Tibial nerve (tissue), 4 donors: ENCODE results near the gene CFDP1. TPM values are rescaled to one million over a fixed set of nuclear protein-coding genes. Genes with fewer than 3 reads are reported as not detected.

Source experiments
- DNase-seq, 2 donors: peaks; one replicate each; pipeline ENCODE4 v3.0.0-alpha.2; 2019; ENCODE audit warnings: low spot score in 2 of 2
- H3K27ac ChIP-seq, 4 donors: fragments of 200-600 bp; sonication (generic) in 3 of 4; one replicate each; pipeline ENCODE4 v1.5.1; 2017 to 2019; ENCODE audit warnings: mild to moderate bottlenecking in 1 of 4
- H3K27me3 ChIP-seq, 2 donors: fragments of 200-600 bp; sonication (generic) in 1 of 2; one replicate each; pipeline versions ENCODE4 v1.5.1 to v1.6.0; 2017 to 2019
- H3K36me3 ChIP-seq, 3 donors: fragments of 200-600 bp; sonication (generic); one replicate each; pipeline ENCODE4 v1.5.1; 2018 to 2019
- H3K4me1 ChIP-seq, 4 donors: fragments of 200-600 bp; sonication (generic) in 3 of 4; one replicate each; pipeline ENCODE4 v1.5.1; 2017 to 2019
- H3K4me3 ChIP-seq, 4 donors: fragments of 200-600 bp; sonication (generic) in 3 of 4; one replicate each; pipeline ENCODE4 v1.5.1; 2017 to 2019; ENCODE audit warnings: mild to moderate bottlenecking in 1 of 4, moderate library complexity in 1 of 4
- H3K9me3 ChIP-seq, 4 donors: fragments of 200-600 bp; sonication (generic) in 3 of 4; one replicate each; pipeline ENCODE4 v1.5.1; 2017 to 2019
- CTCF ChIP-seq, 5 experiments: fragments of 200-600 bp in 3 of 5; fragments of 450-650 bp in 2 of 5; sonication (generic) in 3 of 5; IDR thresholded peaks; one replicate each; pipeline ENCODE4 v1.5.1; 2016 to 2019; ENCODE audit warnings: antibody characterized with exemption in 5 of 5, mild to moderate bottlenecking in 3 of 5, moderate library complexity in 2 of 5
- EP300 ChIP-seq, 2 donors: sonication (generic); formaldehyde crosslinking; IDR thresholded peaks; one replicate each; pipeline ENCODE4 v1.6.1; 2017; ENCODE audit warnings: antibody characterized with exemption in 2 of 2, mild to moderate bottlenecking in 1 of 2
- POLR2A ChIP-seq, 2 donors: fragments of 450-650 bp; IDR thresholded peaks; one replicate each; pipeline ENCODE4 v1.6.1; 2017; ENCODE audit warnings: antibody characterized with exemption in 2 of 2, mild to moderate bottlenecking in 2 of 2, moderate library complexity in 2 of 2
- whole genome bisulfite sequencing, 2 donors: methylation state at CpG; one replicate each; pipeline ENCODE4 v1.1.5; 2018; 5-methylcytosine and 5-hydroxymethylcytosine counted together
- total RNA-seq, 4 donors: library from RNA; depleted of rRNA; stranded (reverse); fragments of >200 nt; gene quantifications; one replicate each; pipeline ENCODE4 v1.1.0, GENCODE V29; 2016

CFDP1 gene
- total RNA-seq, 4 donors from 2014 or later = 35.6 to 120 (median 62.4) TPM

- DNase-seq = no peak
- no peaks in the 10 kb centered on the region for H3K27me3 ChIP-seq
- no peaks in the 10 kb centered on the region for H3K36me3 ChIP-seq
- TF ChIP-seq EP300 (IDR thresholded peaks at IDR 0.05) = no peak
- no peak for TF ChIP-seq CTCF (IDR thresholded peaks at IDR 0.05)
- no peaks in the 10 kb centered on the region for H3K9me3 ChIP-seq
- H3K4me3 ChIP-seq = no peak overlapping the region
- peaks cover 0 to 29% (median 6%) of the 10 kb centered on the region in 4 donors for H3K4me1 ChIP-seq
- no peak overlapping the region for H3K27ac ChIP-seq
- WGBS, 2 donors = 58 to 65% methylated on average over 4 of the region's 4 CpGs
Measured at GRCh38 chr16:75423723-75424104, 9.6 kb downstream of the CFDP1 start.

- TF ChIP-seq EP300 (IDR thresholded peaks at IDR 0.05) (no peak), POLR2A (IDR thresholded peaks at IDR 0.05) (no peak), CTCF (IDR thresholded peaks at IDR 0.05) (no peak)
- Histone ChIP-seq H3K36me3 (no peaks in the 10 kb centered on the region), H3K4me3 (no peak overlapping the region), H3K27me3 (no peaks in the 10 kb centered on the region), H3K4me1 (peaks cover 0 to 34% (median 6%) of the 10 kb centered on the region in 4 donors), H3K9me3 (no peaks in the 10 kb centered on the region), H3K27ac (peak overlapping the region in 1 of 4 donors; percentile 15)
- WGBS, 2 donors = 85 to 90% methylated on average over 1 of the region's 1 CpG
- DNase-seq = no peak
Measured at GRCh38 chr16:75421820-75422126, 11.5 kb downstream of the CFDP1 start.

GRCh38 chr16:75420987-75421819 lies 12.1 kb downstream of the CFDP1 start:
- no peak overlapping the region for H3K4me3 ChIP-seq
- no peaks in the 10 kb centered on the region for H3K9me3 ChIP-seq
- peaks cover 0 to 32% (median 6%) of the 10 kb centered on the region in 4 donors for H3K4me1 ChIP-seq
- peak; percentile 30 to 35 for DNase-seq
- TF ChIP-seq POLR2A (IDR thresholded peaks at IDR 0.05) (no peak), CTCF (IDR thresholded peaks at IDR 0.05) (no peak), EP300 (IDR thresholded peaks at IDR 0.05) (no peak)
- H3K36me3 ChIP-seq = no peaks in the 10 kb centered on the region
- peak overlapping the region in 1 of 4 donors; percentile 15 for H3K27ac ChIP-seq
- H3K27me3 ChIP-seq = no peaks in the 10 kb centered on the region
- 35 to 38% methylated on average over 8 of the region's 8 CpGs for WGBS, 2 donors

GRCh38 chr16:75416904-75417565 lies 16.3 kb downstream of the CFDP1 start:
- no peaks in the 10 kb centered on the region for H3K27me3 ChIP-seq
- 38 to 58% methylated on average over 2 of the region's 2 CpGs for WGBS, 2 donors
- peaks cover 0 to 26% (median 3%) of the 10 kb centered on the region in 4 donors for H3K4me1 ChIP-seq
- TF ChIP-seq POLR2A (IDR thresholded peaks at IDR 0.05) (no peak), EP300 (IDR thresholded peaks at IDR 0.05) (no peak), CTCF (IDR thresholded peaks at IDR 0.05) (no peak)
- H3K27ac ChIP-seq = no peak overlapping the region
- H3K36me3 ChIP-seq = peaks cover 0 to 6% (median 0%) of the 10 kb centered on the region in 3 donors
- H3K9me3 ChIP-seq = no peaks in the 10 kb centered on the region
- no peak overlapping the region for H3K4me3 ChIP-seq
- no peak for DNase-seq
